Endothelial cell (in vitro differentiated cells): Measurements from ENCODE around the gene PARD3. TPM values are rescaled to one million over a fixed set of nuclear protein-coding genes. Genes with fewer than 3 reads are reported as not detected.

ENCODE experiments used
- DNase-seq: peaks from one replicate; pipeline ENCODE4 v3.0.0; 2021; ENCODE audit warnings: low spot score
- H3K27ac Mint-ChIP-seq: one replicate; pipeline ENCODE4 v1.8.0; 2021; ENCODE audit warnings: mixed read lengths, inconsistent platforms; ENCODE audit not compliant: unreplicated experiment
- H3K27me3 Mint-ChIP-seq: one replicate; pipeline ENCODE4 v1.8.0; 2021; ENCODE audit warnings: mild to moderate bottlenecking, moderate library complexity, mixed read lengths, inconsistent platforms; ENCODE audit not compliant: unreplicated experiment
- H3K36me3 Mint-ChIP-seq: one replicate; pipeline ENCODE4 v1.8.0; 2021; ENCODE audit warnings: mild to moderate bottlenecking, low read depth, mixed read lengths, inconsistent platforms; ENCODE audit not compliant: unreplicated experiment
- H3K4me1 Mint-ChIP-seq: one replicate; pipeline ENCODE4 v1.8.0; 2021; ENCODE audit warnings: mild to moderate bottlenecking, mixed read lengths, inconsistent platforms; ENCODE audit not compliant: unreplicated experiment
- H3K4me3 Mint-ChIP-seq: one replicate; pipeline ENCODE4 v1.8.0; 2021; ENCODE audit warnings: mild to moderate bottlenecking, mixed read lengths, inconsistent platforms; ENCODE audit not compliant: unreplicated experiment
- H3K9me3 Mint-ChIP-seq: one replicate; pipeline ENCODE4 v1.8.0; 2021; ENCODE audit warnings: mixed read lengths, inconsistent platforms; ENCODE audit not compliant: unreplicated experiment
- CTCF ChIP-seq: fragments of 200-600 bp; sonication (generic); IDR thresholded peaks from one replicate; pipeline ENCODE4 v1.5.0; 2021; ENCODE audit warnings: antibody characterized with exemption; ENCODE audit not compliant: unreplicated experiment
- total RNA-seq: library from RNA; stranded (reverse); fragmentation: NEBNext Ultra II Directional; extraction: Animal tissue kit (Norgen Biotek cat#: 25700); gene quantifications from one replicate; pipeline ENCODE4 v1.2.1, GENCODE V29; 2021; ENCODE audit not compliant: unreplicated experiment

The PARD3 gene
- total RNA-seq, 1 donor from 2014 or later: 35.2 TPM

- no peak for TF ChIP-seq CTCF
- no peaks in the 10 kb centered on the region for H3K9me3 Mint-ChIP-seq
- DNase-seq: no peak
- H3K36me3 Mint-ChIP-seq: no peaks in the 10 kb centered on the region
- peaks cover 1% of the 10 kb centered on the region for H3K27me3 Mint-ChIP-seq
- H3K4me3 Mint-ChIP-seq: no peak overlapping the region
- H3K27ac Mint-ChIP-seq: no peak overlapping the region
- H3K4me1 Mint-ChIP-seq: peaks cover 5% of the 10 kb centered on the region
These were observed 723.4 kb downstream of the PARD3 start for GRCh38 chr10:34091635-34092195.

DNA sequence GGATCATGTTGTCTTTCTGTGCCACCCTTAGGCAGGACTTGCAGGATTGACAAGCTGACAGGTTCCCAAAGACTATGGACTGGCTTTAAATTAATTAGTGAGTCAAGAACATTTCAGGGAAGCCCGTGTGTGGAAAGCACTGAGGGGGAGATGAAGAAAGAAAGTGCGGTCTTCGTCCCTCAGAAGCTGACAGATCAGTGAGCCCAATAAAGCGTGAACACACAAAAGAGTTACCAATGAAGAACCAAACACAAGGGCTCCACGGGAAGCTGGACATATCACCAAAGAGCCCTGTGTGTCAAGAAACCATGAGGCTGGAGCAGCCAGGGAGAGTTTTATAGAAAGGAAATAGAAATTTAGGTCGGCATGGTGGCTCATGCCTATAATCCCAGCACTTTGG is 725.8 kb downstream of the PARD3 start:
- Mint-ChIP-seq H3K27ac (no peak overlapping the region), H3K9me3 (no peaks in the 10 kb centered on the region), H3K27me3 (peaks cover 1% of the 10 kb centered on the region), H3K4me3 (no peak overlapping the region), H3K4me1 (peaks cover 5% of the 10 kb centered on the region), H3K36me3 (no peaks in the 10 kb centered on the region)
- TF ChIP-seq CTCF: no peak
- DNase-seq: no peak

- peaks cover 5% of the 10 kb centered on the region for H3K4me1 Mint-ChIP-seq
- no peaks in the 10 kb centered on the region for H3K36me3 Mint-ChIP-seq
- peaks cover 1% of the 10 kb centered on the region for H3K27me3 Mint-ChIP-seq
- DNase-seq: no peak
- no peak overlapping the region for H3K27ac Mint-ChIP-seq
- H3K4me3 Mint-ChIP-seq: no peak overlapping the region
- no peak for TF ChIP-seq CTCF
- no peaks in the 10 kb centered on the region for H3K9me3 Mint-ChIP-seq
These were observed 726.8 kb downstream of the PARD3 start for GRCh38 chr10:34088208-34088794.

DNA sequence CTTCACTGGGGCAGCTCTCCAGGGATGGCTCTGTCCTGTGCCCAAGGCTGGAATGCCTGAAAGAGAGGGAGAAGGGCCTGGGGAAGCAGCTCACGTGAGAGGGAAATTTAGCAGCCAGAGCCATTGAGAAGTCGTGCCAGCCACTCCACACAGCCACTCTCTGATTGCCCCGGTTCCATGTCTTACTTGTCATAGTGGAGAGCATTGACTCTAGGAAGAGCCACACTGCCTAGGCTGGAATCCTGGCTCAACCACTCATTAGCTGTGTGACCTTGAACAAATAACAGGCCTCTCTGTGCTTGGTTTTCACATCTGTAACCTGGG is 728.0 kb downstream of the PARD3 start:
- TF ChIP-seq CTCF: no peak
- H3K9me3 Mint-ChIP-seq: no peaks in the 10 kb centered on the region
- H3K27ac Mint-ChIP-seq: no peak overlapping the region
- peaks cover 4% of the 10 kb centered on the region for H3K4me1 Mint-ChIP-seq
- peaks cover 1% of the 10 kb centered on the region for H3K27me3 Mint-ChIP-seq
- H3K36me3 Mint-ChIP-seq: no peaks in the 10 kb centered on the region
- DNase-seq: no peak
- H3K4me3 Mint-ChIP-seq: no peak overlapping the region

DNA sequence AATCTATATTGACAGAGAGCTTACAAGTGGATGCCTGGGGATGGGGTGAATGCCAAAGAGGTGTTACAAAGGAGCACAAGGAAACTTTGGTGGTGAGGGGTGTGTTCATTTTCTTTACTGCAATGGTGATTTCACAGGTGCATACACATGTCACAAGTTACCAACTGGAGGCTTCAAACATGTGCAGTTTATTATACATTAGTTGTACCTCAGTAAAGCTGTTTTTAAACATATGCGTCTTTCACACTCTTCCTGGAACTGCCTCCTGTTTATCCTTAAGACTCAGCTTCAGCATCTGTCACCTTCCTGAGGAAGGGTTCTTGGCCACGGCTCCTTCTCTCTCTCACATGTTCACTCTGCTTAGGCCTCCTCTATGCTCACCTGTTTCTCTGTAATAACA is 731.5 kb downstream of the PARD3 start:
- no peak overlapping the region for H3K27ac Mint-ChIP-seq
- no peak overlapping the region for H3K4me3 Mint-ChIP-seq
- no peaks in the 10 kb centered on the region for H3K9me3 Mint-ChIP-seq
- H3K36me3 Mint-ChIP-seq: no peaks in the 10 kb centered on the region
- no peak for DNase-seq
- H3K27me3 Mint-ChIP-seq: no peaks in the 10 kb centered on the region
- peaks cover 3% of the 10 kb centered on the region for H3K4me1 Mint-ChIP-seq
- TF ChIP-seq CTCF: no peak
